HUDEP-2 (cell line): ENCODE data around the gene GPBP1L1.

Experiments
- DNase-seq, 76 experiments: peaks; one replicate each; lab custom pipeline; 2025; ENCODE audit not compliant: unreplicated experiment in 76 of 76; lab: John Stamatoyannopoulos, UW

The GPBP1L1 gene

GRCh38 chr1:45643321-45643720 is 43.0 kb downstream of the GPBP1L1 start:
- DNase-seq, result no peak

- no peak for DNase-seq
Measured at GRCh38 chr1:45640293-45640692, 46.0 kb downstream of the GPBP1L1 start.

- no peak for DNase-seq
Measured at GRCh38 chr1:45635211-45635610, 51.1 kb downstream of the GPBP1L1 start.

GRCh38 chr1:45630429-45630828 is 55.9 kb downstream of the GPBP1L1 start:
- no peak for DNase-seq

GRCh38 chr1:45629035-45629434 is 57.3 kb downstream of the GPBP1L1 start:
- DNase-seq, result no peak

GRCh38 chr1:45623972-45624371 is 62.4 kb downstream of the GPBP1L1 start, which contains the start of gene CCDC17:
TSS of gene CCDC17 (minus strand) at chr1:45624054. CDS start at chr1:45623909, 145 bp downstream.
- peak in 4 of 76 experiments; percentile 3 to 10 (median 10) for DNase-seq

- DNase-seq, result no peak
Measured at GRCh38 chr1:45622524-45623394, 63.6 kb downstream of the GPBP1L1 start.

GRCh38 chr1:45621895-45622523 is 64.3 kb downstream of the GPBP1L1 start:
- DNase-seq, result no peak

- no peak for DNase-seq
Measured at GRCh38 chr1:45621501-45621836, 64.9 kb downstream of the GPBP1L1 start.

GRCh38 chr1:45620588-45621500 is 65.5 kb downstream of the GPBP1L1 start:
- DNase-seq, result no peak

- no peak for DNase-seq
Measured at GRCh38 chr1:45619149-45619921, 67.0 kb downstream of the GPBP1L1 start.

- DNase-seq, result no peak
Measured at GRCh38 chr1:45617618-45618017, 68.7 kb downstream of the GPBP1L1 start.

GRCh38 chr1:45615885-45616284 is 70.4 kb downstream of the GPBP1L1 start:
- DNase-seq, result no peak

- DNase-seq, result no peak
Measured at GRCh38 chr1:45612941-45613579, 73.3 kb downstream of the GPBP1L1 start.

GRCh38 chr1:45610589-45611226 is 75.6 kb downstream of the GPBP1L1 start:
- DNase-seq, result no peak

GRCh38 chr1:45608175-45609156 is 77.9 kb downstream of the GPBP1L1 start:
- DNase-seq, result no peak

- no peak for DNase-seq
Measured at GRCh38 chr1:45607404-45608074, 78.8 kb downstream of the GPBP1L1 start.

- no peak for DNase-seq
Measured at GRCh38 chr1:45604239-45604638, 82.1 kb downstream of the GPBP1L1 start.
